Activated naive CD8-positive, alpha-beta T cell treated with anti-CD3 and anti-CD28 coated beads, Interleukin-2, amount 10 ng/mL, durations not matched to agents 7 days and 5 days (primary cell): Measurements from ENCODE around the gene ZFP57. TPM values are rescaled to one million over a fixed set of nuclear protein-coding genes. Genes with fewer than 3 reads are reported as not detected.
A peak's percentile ranks its signal among the peaks of the same experiment; 100 is the strongest.

Source experiments
- ATAC-seq: fragments of 150-1000 bp; cut with Tn5 transposase; one replicate; pipeline ENCODE4 v1.10.0; 2021; ENCODE audit warnings: low read depth, moderate library complexity
- POLR2A ChIA-PET: fragments of 350-600 bp; sonication (Branson Sonifier 250); formaldehyde crosslinking; loops from one replicate; lab custom pipeline; 2021; ENCODE audit warnings: antibody characterized with exemption; lab: Charles Lee
- DNase-seq: peaks from one replicate; pipeline ENCODE4 v3.0.0; 2021
- H3K27ac Mint-ChIP-seq: one replicate; pipeline ENCODE4 v1.8.0; 2022; ENCODE audit warnings: mild to moderate bottlenecking, mixed read lengths
- H3K27me3 Mint-ChIP-seq: one replicate; pipeline ENCODE4 v1.8.0; 2022; ENCODE audit warnings: mild to moderate bottlenecking, moderate library complexity, mixed read lengths
- H3K36me3 Mint-ChIP-seq: one replicate; pipeline ENCODE4 v1.8.0; 2021; ENCODE audit warnings: mild to moderate bottlenecking, mixed read lengths
- H3K4me1 Mint-ChIP-seq: one replicate; pipeline ENCODE4 v1.8.0; 2021; ENCODE audit warnings: mixed read lengths
- H3K4me3 Mint-ChIP-seq: one replicate; pipeline ENCODE4 v1.8.0; 2022; ENCODE audit warnings: mild to moderate bottlenecking, moderate library complexity, mixed read lengths
- H3K9me3 Mint-ChIP-seq: one replicate; pipeline ENCODE4 v1.8.0; 2021; ENCODE audit warnings: mixed read lengths
- total RNA-seq, 2 experiments: library from RNA; stranded (reverse); gene quantifications; one replicate each; pipeline ENCODE4 v1.2.3, GENCODE V29; 2021

The ZFP57 gene
- total RNA-seq, 2 experiments from 2014 or later: 12.3 to 13.5 TPM

DNA sequence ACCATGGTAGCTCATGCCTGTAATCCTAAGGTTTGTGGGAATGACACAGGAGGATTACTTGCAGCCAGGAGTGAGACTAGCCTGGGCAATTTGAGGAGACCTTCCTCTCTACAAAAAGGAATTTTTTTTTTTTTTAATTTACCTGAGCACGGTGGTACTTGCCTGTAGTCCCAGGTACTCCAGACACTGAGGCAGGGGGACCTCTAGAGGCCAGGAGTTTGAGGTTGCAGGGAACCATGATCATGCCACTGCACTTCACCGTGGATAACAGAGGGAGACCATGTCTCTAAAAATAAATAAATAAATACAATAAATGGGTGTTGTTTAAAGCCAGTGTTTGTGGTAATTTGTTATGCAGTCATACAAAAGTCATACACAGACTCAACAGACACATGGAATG is 39.9 kb upstream of the ZFP57 start:
- POLR2A ChIA-PET: no interaction called here
- peaks cover 19% of the 10 kb centered on the region for H3K36me3 Mint-ChIP-seq
- no peak overlapping the region for H3K4me3 Mint-ChIP-seq
- no peaks in the 10 kb centered on the region for H3K9me3 Mint-ChIP-seq
- peaks cover 22% of the 10 kb centered on the region for H3K4me1 Mint-ChIP-seq
- no peaks in the 10 kb centered on the region for H3K27me3 Mint-ChIP-seq
- DNase-seq (no peak), ATAC-seq (no peak)
- H3K27ac Mint-ChIP-seq: no peak overlapping the region

DNA sequence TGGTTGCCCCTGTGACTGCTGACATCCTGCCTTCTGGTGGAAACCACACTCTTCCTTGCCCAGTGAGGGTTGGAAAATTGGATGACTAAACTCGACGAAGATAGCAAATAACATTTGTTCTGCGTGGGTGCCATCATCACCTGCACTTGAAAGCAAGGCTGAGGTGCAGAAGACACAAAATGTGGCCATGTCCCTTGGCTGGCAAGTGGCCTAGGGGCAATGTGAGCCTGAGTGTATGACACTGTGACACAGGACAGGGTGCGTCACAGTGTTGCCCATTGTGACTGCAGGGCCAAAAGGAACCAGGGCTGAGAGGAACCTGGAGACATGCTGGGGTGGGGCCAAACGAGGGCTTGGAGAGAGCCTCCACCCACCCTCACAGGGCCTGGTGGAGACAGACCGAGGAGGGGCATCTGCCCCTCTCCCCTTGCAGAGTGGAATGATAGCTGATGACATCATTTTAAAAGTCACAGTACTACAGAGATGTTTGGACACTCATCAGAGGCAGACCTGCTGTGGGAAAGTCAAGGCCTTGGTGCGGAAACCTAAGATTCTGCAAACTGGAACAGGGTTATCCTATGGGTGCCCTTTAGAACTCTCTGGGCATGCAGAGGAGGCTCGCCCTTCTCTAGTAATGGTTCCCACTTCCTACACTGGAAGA is 29.5 kb upstream of the ZFP57 start:
- POLR2A ChIA-PET: interaction anchor here (0.9 to 3.4 kb wide), 3 partner anchors 17 to 40 kb away, joined by 3 to 27 read pairs (median 4); no protein-coding TSS in a partner anchor
- ATAC-seq: no peak
- Mint-ChIP-seq H3K36me3 (peaks cover 3% of the 10 kb centered on the region), H3K4me3 (peak overlapping the region; percentile 55), H3K4me1 (peaks cover 63% of the 10 kb centered on the region), H3K27me3 (no peaks in the 10 kb centered on the region), H3K9me3 (peaks cover 3% of the 10 kb centered on the region), H3K27ac (peak overlapping the region; percentile 43)
- no peak for DNase-seq

DNA sequence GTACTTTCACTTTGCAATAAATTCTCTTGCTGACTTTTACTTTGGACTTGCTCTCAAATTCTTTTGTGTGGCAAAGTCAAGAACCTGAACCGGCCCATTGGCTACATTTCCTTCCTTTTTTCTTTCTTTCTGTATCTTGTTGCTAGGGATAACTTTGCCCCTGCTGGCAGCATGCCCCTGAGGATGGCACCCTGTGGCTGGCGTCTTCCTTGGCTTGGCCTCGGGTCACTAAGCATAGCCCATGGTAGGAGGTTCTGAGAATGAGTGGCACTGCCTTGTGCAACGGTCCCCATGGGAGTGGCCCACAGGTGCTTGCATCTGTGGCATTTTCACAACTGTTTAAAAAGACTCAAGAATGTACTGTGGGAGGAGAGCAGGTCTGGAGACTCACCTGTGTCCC is 28.2 kb upstream of the ZFP57 start:
- POLR2A ChIA-PET: interaction anchor here (0.7 to 3.4 kb wide), 11 partner anchors 13 to 352 kb away, joined by 3 to 27 read pairs (median 5); partner anchors contain the start of genes HLA-F, POLR1H and ZFP57
- peak; percentile 10 for ATAC-seq
- H3K4me1 Mint-ChIP-seq: peaks cover 63% of the 10 kb centered on the region
- H3K27ac Mint-ChIP-seq: peak overlapping the region; percentile 96
- peak; percentile 46 for DNase-seq
- no peaks in the 10 kb centered on the region for H3K27me3 Mint-ChIP-seq
- H3K4me3 Mint-ChIP-seq: peak overlapping the region; percentile 89
- no peaks in the 10 kb centered on the region for H3K9me3 Mint-ChIP-seq
- H3K36me3 Mint-ChIP-seq: no peaks in the 10 kb centered on the region

GRCh38 chr6:29708432-29709179 is 27.7 kb upstream of the ZFP57 start:
- POLR2A ChIA-PET: interaction anchor here (0.7 to 3.4 kb wide), 15 partner anchors 8 to 352 kb away, joined by 3 to 27 read pairs (median 5); partner anchors contain the start of genes HLA-F, POLR1H and ZFP57
- peaks cover 63% of the 10 kb centered on the region for H3K4me1 Mint-ChIP-seq
- H3K27me3 Mint-ChIP-seq: peaks cover 3% of the 10 kb centered on the region
- peak; percentile 57 for DNase-seq
- H3K36me3 Mint-ChIP-seq: no peaks in the 10 kb centered on the region
- peak overlapping the region; percentile 89 for H3K4me3 Mint-ChIP-seq
- H3K9me3 Mint-ChIP-seq: no peaks in the 10 kb centered on the region
- ATAC-seq: peak; percentile 90
- H3K27ac Mint-ChIP-seq: peak overlapping the region; percentile 96

DNA sequence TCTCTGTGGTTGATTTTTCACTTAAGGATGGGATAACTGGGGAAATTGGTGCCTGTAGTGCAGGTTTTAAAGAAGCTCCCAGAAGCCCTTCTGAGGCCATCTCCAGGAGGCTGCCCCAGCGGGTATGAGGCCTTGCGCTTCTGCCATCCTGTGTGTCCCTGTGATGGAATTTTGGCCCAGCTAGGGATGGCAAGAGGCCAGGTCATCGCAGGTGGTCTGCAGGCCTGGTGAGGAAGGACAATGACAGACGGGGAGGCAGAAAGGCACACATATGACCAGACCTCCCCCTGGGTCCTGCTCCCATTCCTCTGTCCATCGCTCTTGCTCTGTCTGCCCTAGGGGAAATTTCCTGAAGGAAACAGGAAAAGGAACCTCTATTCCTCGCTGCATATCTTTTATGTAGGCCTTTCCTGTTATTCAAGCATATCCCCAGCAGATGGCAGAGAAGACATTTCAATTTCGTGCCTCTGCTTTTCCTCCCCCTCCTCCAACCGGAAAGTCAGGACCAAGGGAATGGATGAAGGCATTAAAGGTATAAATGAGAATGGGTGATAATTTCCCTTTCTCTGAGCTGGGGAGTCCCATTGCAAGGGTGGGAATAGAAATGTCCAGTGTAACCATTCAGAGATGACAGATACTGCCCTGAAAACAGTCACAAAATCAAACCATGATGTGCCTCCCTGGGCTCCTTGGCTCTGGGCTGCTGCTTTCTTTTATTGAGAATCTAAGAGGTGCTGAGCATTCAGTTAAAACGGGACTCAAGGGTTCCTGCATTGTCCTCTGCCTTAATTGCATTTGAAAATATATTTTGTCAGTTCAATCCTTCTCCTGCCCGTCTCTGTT is 24.7 kb upstream of the ZFP57 start:
- H3K27ac Mint-ChIP-seq: no peak overlapping the region
- no peak overlapping the region for H3K4me3 Mint-ChIP-seq
- peaks cover 48% of the 10 kb centered on the region for H3K4me1 Mint-ChIP-seq
- POLR2A ChIA-PET: no interaction called here
- ATAC-seq (no peak), DNase-seq (no peak)
- peaks cover 8% of the 10 kb centered on the region for H3K27me3 Mint-ChIP-seq
- H3K36me3 Mint-ChIP-seq: no peaks in the 10 kb centered on the region
- no peaks in the 10 kb centered on the region for H3K9me3 Mint-ChIP-seq

- no peaks in the 10 kb centered on the region for H3K9me3 Mint-ChIP-seq
- peak; percentile 81 for DNase-seq
- POLR2A ChIA-PET: no interaction called here
- H3K4me3 Mint-ChIP-seq: no peak overlapping the region
- peaks cover 22% of the 10 kb centered on the region for H3K4me1 Mint-ChIP-seq
- H3K27me3 Mint-ChIP-seq: peaks cover 19% of the 10 kb centered on the region
- H3K36me3 Mint-ChIP-seq: no peaks in the 10 kb centered on the region
- H3K27ac Mint-ChIP-seq: no peak overlapping the region
- ATAC-seq: peak; percentile 80
These were observed 21.7 kb upstream of the ZFP57 start for GRCh38 chr6:29702519-29703103.

DNA sequence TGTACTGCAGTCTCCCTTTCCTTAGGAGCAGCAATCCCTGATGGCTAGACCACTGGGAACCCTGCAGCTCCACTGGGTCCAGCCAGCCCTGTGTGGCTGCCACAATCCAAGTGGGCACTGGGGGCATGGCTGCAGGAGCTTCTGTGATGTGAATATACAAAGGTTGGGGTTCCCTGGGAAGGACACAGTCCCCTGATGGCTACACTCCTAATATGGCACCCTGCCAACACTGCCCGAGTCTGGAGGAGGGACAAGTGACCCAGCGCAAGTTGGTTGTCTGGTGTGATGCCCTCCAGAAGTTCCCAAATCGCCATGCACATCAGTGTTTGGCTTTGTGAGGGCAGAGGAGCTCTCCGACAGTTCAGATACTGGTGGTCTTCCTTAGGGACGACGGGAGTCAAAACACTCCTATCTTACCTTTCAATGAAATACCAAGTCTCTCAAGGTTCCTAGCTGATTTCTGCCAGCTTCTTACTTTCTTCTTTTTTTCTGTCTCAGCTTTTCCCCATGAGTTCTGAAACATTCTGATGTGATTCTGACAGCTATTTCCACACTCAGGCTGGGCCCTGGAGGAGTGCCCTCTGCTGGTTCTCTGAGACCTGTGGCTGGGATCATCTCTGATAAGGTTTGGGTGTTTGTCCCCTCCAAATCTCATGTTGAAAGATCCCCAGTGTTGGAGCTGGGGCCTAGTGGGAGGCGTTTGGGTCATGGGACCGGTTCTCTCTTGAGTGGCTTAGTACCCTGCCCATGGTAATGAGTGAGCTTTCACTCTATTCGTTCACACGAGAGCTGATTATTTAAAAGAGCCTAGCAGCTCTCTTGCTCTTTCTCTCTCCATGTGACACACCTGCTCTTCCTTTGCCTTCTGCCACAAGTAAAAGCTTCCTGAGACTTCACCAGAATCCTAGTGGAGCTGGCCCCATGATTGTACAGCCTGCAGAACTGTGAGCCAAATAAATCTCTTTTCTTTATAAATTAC is 15.5 kb upstream of the ZFP57 start:
- ATAC-seq: no peak
- POLR2A ChIA-PET: interaction anchor here (0.6 kb wide), 1 partner anchor 47 kb away, joined by 3 read pairs; no protein-coding TSS in a partner anchor
- peaks cover 21% of the 10 kb centered on the region for H3K27me3 Mint-ChIP-seq
- peaks cover 2% of the 10 kb centered on the region for H3K36me3 Mint-ChIP-seq
- no peak overlapping the region for H3K4me3 Mint-ChIP-seq
- H3K9me3 Mint-ChIP-seq: peaks cover 4% of the 10 kb centered on the region
- no peak overlapping the region for H3K27ac Mint-ChIP-seq
- H3K4me1 Mint-ChIP-seq: no peaks in the 10 kb centered on the region
- DNase-seq: no peak

GRCh38 chr6:29694637-29695036 is 13.7 kb upstream of the ZFP57 start:
- peaks cover 2% of the 10 kb centered on the region for H3K36me3 Mint-ChIP-seq
- H3K27me3 Mint-ChIP-seq: peaks cover 7% of the 10 kb centered on the region
- DNase-seq: no peak
- no peak for ATAC-seq
- POLR2A ChIA-PET: no interaction called here
- no peak overlapping the region for H3K27ac Mint-ChIP-seq
- no peak overlapping the region for H3K4me3 Mint-ChIP-seq
- H3K4me1 Mint-ChIP-seq: no peaks in the 10 kb centered on the region
- peaks cover 4% of the 10 kb centered on the region for H3K9me3 Mint-ChIP-seq

DNA sequence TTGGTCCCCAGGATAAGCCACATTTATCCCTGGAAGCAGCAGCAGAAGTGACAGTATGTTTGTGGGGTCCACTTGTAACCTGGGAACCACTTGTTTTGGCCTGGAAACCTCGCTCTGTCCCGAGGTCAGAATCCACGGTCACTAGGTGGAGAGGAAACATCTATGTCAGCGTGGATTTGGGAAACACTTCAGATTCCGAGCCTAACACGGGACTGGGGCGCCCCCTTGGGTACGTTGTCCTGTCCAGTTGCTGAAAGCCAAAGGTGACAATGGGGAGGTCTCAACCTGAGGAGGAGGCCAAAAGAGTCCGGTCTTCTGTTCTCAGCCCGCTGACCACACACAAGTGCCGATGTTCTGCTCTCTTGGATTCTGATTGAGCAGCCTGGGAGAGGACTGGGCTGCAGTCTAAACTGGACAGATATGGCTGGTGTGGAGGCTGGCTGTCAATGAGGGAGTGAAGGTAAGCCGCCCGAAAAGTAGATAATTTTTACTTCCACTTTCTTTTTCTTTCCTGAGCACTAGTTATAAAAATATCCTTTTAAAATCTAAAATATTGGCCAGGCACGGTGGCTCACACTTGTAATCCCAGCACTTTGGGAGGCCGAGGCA is 4.9 kb upstream of the ZFP57 start:
- Mint-ChIP-seq H3K36me3 (no peaks in the 10 kb centered on the region), H3K4me1 (peaks cover 9% of the 10 kb centered on the region), H3K27ac (no peak overlapping the region), H3K9me3 (no peaks in the 10 kb centered on the region), H3K4me3 (no peak overlapping the region), H3K27me3 (peaks cover 15% of the 10 kb centered on the region)
- DNase-seq: no peak
- no peak for ATAC-seq
- POLR2A ChIA-PET: no interaction called here

DNA sequence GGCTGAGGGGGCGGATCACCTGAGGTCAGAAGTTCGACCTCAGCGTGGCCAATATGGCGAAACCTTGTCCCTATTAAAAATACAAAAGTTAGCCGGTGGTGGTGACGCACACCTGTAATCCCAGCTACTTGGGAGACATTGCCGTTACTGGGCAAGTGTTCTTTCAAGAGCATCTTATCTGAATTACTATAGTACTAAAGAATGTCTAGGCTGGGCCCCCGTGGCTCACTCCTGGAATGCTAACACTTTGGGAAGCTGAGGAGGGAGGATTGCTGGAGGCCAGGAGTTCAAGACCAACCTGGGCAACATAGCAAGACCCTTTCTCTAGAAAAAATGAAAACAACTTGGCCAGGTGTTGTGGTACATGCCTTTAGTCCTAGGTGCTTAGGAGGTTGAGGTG is 859 bp upstream of the ZFP57 start:
- Mint-ChIP-seq H3K9me3 (no peaks in the 10 kb centered on the region), H3K27me3 (peaks cover 2% of the 10 kb centered on the region), H3K36me3 (peaks cover 2% of the 10 kb centered on the region), H3K4me1 (peaks cover 34% of the 10 kb centered on the region), H3K4me3 (no peak overlapping the region), H3K27ac (peak overlapping the region; percentile 25)
- POLR2A ChIA-PET: interaction anchor here (1.7 kb wide), 1 partner anchor 27 kb away, joined by 4 read pairs; no protein-coding TSS in a partner anchor
- ATAC-seq: no peak
- DNase-seq: no peak

GRCh38 chr6:29680416-29680815 is 536 bp downstream of the ZFP57 start:
- ATAC-seq: peak; percentile 41
- Mint-ChIP-seq H3K27me3 (no peaks in the 10 kb centered on the region), H3K27ac (peak overlapping the region; percentile 72), H3K4me1 (peaks cover 36% of the 10 kb centered on the region), H3K4me3 (peak overlapping the region; percentile 91), H3K36me3 (peaks cover 2% of the 10 kb centered on the region), H3K9me3 (no peaks in the 10 kb centered on the region)
- peak; percentile 54 for DNase-seq
- POLR2A ChIA-PET: interaction anchor here (1.0 to 1.7 kb wide), 2 partner anchors 28 to 69 kb away, joined by 3 to 4 read pairs; no protein-coding TSS in a partner anchor
